NCI-H1048 (cell line): ENCODE measurements around the gene WDR86.

Source experiments
- DNase-seq: peaks from one replicate; lab custom pipeline; 2025; lab: John Stamatoyannopoulos, UW

The WDR86 gene

DNA sequence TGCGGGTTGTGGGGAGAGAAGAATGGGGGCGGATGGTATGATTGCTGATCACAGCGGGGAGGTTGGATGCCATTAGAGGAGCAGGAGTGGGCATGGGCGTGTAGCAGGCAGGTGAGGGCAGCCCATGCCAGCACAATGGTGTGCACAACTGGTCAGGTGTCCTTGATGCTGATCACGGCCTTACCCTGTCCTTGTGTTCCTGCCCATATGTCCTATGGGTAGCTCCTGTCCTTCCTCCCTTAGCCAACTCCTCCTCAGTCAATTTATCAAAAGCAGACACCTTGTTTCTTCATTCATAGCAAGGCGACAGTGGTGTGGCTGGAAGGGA, 30.7 kb downstream of the WDR86 start:
- DNase-seq: no peak

DNA sequence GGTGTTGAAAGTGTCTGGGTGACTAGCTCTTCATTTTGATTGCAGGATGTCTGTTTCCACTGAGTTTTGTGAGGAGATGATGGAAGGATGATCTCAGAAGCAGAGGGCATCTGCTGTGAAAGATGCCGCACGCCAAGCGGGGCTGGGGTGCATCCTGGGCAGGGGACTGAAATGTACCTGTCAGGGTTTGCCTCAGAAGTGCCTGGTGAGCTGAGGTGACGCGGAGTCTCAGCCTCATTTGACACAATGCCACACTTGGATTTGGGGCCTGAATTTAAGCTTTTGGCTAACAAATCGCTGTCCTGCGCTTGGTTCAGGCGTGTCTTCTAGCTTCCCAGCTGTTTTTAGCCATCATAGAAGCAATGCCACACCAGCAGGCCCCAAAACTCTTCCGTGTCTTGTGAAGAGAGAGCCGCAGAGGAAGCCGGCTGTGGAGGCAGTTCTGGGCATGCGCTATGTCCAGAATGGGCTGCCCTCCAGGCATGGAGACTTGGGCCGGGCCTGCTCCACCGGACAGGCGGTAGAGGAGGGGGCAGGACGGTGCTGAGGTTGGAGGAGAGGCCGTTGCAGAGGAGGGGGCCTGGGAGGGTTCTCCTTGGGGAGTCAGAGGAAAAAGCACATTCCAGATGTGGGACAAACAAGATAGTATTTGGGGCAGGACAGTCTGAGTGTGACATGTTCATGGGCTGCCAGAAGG, 31.2 kb downstream of the WDR86 start:
- DNase-seq: no peak

DNA sequence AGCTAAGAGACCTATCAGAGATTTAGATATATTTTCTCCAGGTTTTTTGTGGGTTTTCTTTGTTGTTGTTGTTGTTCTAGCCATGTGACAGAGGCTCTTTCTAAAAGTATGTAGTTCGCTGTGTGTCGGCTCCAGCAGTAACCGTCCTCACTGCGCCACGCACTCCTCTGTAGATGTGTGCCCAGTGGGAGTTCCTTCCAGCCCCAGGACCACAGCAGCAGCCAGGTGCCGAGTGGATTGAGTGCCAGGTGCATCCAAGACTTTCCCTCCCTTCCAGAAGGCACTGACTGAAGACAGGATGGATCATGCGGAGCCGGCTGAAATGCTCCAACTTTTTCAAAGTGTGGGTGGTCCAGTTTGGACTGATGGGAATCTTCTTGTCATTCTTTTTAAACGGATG, 31.8 kb downstream of the WDR86 start:
- DNase-seq: no peak

DNA sequence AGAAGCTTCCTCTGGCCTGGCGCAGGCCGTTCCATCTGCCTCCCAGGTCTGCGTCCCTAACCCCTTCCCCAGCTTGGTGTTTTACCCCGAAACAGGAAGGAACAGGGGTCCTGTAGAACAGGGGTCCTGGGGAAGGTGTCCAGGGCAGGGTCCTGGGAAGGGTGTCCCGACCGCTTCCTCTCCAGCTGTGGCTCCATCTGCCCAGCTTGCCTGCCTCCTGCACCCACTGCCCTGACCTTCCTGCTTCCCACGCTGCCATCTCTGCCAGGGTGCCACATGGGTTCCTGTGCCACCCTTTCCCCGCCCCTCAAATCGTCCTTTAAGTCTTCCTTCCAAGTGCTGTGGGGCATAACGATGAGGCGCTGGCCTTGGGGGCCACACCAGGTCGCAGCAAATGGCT, 32.4 kb downstream of the WDR86 start:
- no peak for DNase-seq

DNA sequence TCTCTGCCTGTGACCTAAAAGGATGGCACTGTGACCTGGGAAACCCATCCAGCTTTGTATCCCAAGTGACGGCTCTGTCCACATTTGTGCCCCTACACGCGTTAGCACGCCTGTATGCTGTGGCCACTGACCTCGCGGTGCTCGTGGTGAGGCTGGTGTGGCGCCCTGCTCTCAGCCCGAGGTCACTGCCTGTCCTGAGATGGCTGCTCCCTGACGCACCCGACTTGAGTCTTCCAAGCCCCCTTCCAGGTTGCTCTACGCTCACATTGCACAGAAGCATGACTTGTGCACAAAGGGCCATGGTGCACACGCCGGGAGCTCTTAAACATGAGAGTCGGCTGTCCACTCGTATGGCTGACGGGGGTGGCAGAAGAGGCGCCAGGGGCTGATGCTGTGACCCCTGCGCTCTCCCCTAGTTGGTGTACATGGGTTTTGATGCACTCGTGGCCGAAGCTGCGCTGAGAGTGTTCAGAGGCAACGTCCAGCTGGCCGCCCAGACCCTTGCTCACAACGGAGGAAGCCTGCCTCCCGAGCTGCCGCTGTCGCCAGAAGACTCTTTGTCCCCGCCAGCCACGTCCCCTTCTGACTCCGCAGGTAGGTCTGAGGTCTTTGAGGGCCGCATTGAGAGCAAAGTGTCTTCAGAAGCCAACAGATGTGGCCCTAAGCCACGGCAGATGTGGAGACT, 33.5 kb downstream of the WDR86 start:
- no peak for DNase-seq

DNA sequence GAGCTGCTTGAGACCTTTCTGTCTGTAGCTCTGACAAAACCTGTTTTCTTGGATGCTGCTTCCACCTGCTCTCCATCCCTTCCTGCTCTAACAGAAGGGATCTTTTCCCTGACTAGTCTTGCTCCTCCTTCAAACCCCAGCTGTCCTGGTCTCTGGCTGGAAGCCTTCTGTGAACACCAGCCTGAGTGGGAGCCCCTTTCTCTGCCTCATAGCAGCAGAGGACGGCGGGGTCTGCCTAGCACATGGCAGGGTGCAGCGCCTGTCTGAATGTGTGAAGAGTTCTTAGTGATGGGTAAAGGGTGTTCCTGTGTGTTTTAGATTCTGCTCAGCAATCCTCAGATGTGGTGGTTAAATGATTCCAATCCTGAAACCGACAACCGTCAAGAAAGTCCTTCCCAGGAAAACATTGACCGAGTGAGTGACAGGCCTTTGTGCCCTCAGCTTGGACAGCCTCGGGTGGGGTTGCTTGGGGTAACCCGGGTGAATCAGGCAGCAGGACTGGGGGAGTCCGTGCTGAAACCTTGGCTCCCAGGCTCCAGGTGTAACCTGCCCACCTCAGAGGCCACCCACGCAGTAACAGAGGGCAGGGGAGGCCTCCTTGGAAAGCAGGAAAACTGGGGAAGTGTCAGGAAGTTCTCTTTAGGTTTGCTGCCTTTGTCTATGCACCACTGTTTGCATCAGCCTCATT, 34.2 kb downstream of the WDR86 start:
- no peak for DNase-seq

DNA sequence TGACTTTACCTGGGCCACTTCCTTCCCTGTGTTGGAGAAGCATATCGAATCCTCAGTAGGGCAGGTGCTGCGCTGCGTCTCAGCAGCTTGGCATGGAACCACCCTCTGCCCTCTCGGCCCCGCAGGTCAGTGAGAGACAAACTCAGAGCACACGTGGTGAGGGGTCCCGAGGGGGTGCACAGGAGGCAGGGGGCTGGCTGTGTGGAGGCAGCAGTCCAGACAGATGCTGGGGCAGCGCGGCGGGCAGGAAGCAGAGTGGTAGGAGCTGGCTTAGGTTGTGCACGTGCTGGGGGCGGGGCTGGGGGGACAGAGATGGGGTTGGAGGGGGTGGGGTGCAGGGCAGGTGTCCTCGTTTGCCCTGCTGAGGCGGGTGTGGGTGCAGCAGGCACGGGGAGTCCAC, 35.1 kb downstream of the WDR86 start:
- no peak for DNase-seq

DNA sequence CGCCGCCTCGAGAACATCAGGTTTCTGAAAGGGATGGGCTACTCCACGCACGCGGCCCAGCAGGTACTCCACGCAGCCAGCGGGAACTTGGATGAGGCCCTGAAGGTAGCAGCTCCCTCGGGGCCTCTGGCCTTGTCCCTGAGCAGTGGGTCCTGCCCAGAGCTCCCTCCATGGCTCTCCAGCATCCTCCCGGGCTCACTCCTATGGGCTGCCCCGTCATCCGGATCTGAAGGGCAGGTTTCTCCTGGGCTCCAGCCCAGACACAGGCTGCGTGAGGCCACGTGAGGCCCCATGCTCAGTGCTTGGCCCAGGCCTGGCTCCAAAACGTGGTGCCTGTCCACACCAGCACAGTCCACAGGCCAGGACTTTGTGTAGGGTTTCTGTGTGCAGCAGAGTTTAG, 35.7 kb downstream of the WDR86 start:
- DNase-seq: no peak

DNA sequence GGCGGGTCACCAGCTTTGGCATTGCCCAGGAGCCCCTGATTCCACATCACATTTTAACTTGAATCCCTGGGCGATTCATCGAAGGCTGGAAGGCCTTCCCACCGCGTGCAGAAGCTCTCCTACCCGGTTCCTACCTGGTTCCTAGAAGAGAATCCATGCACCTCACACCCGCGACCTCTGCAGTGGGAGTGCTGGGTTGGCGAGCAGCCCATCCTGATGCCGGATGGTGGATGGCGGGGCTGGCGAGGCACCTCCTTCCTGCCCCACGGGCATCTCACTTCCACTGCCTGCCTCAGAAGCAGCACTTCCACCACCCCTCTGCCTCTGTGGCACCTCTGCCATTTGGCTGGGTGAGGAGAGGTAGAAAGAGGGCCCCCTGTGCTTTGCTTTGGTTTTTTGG, 36.2 kb downstream of the WDR86 start:
- no peak for DNase-seq

DNA sequence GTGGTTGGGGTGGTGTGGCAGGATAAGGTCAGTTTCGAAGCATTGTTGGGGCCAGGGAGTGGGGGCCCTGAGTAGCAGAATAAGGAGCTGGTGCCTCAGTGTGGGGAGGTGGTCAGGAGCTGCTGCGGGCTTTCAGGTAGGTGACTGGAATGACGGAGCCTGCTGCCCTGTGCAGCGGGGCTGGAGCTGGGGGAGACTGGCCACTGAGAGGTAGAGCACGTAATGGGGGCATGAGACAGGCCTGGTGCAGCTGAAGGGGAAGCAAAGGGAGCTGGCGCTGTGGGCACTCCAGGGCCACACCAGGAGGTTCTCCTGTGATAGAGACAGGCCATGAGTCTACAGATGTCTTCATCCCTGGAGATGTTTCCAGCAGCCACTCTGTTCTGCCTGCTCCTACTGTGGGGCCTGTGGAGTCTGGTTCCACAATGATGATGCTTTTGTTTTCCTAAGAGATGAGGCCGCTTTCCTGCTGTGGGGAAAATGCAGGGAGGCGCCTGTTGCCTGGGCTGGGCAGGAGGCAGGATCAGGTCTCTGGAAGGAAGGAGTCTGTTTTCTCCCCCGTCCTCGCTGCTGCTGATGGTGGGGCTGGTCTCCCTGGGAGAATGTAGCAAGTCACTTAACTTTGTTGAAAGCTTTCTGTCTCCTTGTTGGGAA, 37.1 kb downstream of the WDR86 start:
- no peak for DNase-seq

DNA sequence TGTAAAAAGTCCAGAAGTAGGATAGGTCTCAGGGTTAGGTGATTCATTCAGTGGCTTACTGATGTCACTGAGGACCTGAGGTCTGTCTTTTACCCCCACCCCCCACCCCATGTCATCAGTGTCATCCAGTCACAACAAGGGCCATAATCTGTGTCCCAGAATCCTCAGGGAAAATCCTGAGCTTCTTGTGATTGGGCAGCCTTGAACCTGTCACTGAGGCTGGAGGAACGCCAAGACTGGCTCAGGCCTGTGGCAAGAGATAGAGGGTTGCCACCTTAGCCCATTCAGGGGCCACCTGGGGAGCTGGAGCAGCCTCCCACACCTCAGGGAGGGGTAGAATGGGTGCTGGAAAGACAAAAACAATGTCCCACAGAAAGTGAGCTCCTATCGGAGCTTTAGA, 38.6 kb downstream of the WDR86 start:
- no peak for DNase-seq

DNA sequence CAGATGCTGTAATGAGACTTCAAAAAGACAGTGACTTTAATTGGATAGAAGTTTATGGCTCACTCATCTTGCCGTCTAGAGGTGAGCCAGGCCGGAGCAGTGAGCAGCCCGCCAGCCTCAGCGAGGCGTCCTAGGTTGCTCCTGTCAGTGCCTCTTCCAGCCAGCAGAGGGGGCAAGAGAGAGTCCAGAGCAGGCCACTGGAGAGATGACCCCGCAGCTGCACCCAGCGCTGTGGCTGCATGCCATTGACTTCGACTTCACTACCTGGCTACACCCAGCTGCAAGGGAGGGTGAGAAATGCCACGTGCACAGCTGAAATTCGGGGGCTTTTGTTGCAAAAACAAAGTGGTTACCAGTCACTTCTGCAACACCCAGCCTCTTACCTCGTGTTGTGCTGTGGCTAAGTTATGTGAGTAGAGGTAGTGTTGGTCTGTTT, 41.7 kb downstream of the WDR86 start:
- DNase-seq: peak; percentile 17

DNA sequence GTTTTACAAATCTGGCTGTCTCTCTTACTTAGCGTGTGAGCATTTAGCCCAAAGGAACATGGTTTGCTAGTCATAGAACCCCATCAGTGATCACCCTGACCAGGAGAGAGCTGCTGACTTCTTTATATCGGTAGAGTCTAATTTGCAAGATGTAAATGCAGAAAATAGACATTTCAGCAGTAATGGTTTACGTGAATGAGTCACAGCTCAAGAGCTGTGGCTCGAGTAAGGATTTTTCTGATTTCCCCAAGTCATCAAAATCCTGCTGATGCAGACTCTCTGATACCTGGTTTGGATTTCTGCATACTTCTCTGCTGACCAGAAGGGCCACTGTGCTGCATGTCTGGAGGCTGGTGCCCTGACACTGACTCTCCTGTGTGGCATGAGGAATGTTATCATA, 42.6 kb downstream of the WDR86 start:
- no peak for DNase-seq

DNA sequence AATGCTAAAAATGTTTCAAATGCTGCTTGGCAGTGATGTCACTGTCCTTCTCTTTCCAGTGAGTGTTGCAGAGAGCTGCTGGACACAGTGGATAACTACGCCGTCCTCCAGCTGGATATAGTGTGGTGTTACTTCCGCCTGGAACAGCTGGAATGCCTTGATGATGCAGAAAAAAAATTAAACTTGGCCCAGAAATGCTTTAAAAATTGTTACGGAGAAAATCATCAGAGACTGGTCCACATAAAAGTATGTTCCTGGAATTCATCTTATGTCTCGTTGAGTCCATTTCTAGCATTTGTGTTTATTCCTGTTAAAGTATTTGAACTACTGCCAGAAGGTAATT, 43.0 kb downstream of the WDR86 start:
- DNase-seq: no peak

DNA sequence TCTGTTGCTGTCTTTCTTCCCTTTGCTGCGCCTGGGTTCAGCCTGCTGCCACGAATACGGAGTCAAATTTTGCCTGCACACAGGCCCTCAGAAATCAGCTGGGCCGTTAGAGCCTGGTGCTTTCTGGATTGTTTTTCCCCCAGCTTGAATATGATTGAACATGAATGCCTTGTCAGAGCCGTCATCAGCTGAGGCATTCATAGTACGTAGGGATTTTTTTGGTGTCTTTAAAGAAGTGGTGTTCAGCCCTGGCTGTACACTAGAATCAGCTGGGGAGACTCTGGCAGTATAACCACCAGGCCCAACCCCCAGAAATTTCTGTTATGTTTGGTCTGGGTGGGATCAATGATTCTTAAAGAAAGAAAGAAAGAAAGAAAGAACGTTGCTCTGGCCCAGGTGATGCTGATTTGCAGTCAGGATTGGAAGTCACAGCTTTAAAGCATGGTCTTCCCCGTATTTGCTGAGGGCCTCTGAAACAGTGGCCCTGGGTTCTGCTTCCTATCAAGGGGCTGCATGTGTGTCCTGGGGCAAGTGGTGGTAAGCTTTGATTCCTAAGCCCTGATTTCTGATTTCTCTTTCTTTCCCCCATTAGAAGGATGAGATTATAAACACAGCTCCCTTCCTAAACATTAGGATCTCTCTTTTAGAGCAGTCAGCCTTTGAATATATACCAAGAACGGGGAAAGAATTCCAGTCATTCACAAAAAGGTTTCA, 43.5 kb downstream of the WDR86 start:
- no peak for DNase-seq

DNA sequence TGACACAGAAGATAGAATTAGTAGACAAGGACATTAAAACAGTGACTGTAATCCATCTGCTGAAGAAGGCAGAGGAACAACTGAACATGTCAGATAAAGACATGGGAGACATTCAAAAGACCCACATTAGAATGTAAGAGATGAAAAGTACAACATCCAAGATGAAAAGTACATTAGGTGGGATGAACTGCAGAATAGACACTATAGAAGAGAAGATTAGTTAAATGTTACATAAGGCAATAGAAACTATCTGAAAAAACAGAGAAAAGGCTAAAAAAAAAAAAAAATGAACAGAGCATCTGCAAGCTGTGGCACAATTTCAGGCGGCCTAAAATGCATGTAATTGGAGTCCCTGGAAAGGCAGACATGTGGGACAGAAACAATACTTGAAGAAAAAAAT, 46.7 kb downstream of the WDR86 start:
- DNase-seq: no peak

DNA sequence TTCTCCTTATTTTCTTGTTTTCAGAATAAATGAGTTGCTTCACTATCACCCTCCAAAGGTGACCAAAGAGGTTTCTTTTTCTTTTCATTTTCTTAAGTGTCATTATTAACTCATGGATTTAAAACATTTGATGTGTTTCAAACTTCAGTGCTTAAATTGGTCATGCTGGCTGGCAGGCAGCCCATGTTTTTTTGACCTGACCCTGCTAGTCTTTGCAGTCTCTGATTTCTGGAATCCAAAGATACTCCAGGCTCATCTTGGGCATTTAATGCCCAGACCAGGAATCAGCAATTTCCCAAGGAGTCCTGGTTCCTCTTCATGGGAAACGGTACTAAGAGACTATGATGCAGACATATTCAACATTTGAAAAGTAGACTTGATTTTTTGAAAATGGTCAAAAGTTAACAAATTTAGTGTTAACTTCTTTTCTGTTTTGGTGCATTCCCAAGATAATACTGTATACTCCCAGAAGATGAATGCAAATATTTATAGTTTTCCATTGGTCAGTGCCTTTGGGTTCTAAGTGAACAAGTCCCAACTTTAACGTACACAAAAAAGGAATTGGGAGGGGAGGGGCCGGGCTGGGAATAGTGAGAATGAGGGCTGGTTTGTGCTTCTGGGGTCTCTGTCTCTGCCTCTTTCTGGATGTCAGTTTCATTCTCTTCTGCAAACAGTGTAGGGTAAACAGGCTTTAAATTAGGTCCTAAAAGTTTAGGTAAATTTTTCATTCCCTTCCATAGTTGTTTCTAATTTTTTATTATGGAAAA, 48.5 kb downstream of the WDR86 start:
- no peak for DNase-seq

DNA sequence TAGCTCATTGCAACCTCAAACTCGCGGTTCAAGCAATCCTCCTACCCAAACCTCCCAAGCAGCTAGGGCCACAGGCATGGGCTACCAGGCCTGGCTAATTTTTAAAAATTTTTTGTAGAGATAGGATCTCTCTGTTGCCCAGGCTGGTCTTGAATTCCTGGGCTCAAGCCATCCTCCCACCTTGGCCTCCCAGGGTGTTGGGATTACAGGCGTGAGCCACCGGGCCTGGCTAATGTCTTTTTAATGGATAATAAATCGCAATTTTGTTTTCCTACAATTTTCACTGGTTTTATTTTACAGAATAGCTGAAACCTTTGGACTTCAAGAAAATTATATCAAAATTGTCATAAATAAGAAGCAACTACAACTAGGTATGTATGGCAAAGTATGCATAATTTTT, 57.3 kb downstream of the WDR86 start:
- no peak for DNase-seq

DNA sequence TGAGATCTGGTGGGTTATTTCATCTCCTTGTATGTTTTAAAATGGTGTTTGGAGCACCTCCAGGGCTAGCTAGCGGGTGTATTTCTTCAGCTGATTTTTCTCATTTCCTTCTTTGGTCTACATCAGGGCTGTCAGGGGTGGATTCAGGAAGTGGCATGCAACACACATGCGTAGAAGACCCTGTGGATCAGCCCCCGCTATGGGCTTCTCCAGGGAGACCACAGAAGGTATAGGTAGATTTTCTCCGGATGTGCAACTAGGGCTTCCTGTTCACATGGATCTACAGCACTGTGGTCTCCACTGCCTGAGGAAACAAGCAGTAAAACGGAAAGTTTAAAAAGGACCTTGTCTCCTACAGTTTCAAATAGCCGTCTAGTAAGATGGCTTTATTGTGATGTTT, 57.9 kb downstream of the WDR86 start:
- no peak for DNase-seq

DNA sequence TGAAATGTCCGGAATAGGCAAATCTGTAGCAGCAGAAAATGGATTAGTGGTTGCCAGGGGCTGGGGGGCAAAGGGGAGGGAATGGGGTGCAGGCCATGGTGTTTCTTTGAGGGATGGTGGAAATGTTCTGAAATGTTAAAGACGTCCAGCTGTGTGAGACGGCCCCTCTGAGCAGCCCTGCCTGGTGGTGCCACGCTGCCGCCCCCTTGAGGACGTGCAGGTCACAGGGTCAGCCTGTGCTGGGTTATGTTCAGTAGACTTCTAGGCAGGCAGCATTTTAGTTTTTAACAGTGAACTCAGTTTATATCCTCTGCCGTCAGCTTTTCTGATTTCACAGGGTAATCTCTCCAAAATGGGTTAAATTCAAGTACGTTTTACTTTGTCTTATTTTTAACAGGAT, 58.8 kb downstream of the WDR86 start:
- DNase-seq: no peak

DNA sequence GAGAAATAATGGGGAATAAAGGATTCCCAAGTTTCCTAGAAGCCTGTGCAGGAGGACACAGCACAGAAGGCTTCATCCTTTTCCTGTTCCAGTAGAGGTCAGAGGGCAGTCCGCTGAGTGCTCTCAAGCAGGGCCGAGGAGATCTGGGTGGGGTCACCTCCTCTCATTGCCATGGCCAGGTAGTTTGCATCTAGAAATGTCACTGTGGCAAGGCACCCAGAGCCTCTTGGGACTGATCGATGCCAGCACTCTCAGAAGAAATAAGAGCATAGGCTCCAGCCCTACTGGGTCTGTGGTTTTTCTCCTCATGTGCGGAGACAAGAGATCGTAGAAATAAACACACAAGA, 60.4 kb downstream of the WDR86 start:
- no peak for DNase-seq

DNA sequence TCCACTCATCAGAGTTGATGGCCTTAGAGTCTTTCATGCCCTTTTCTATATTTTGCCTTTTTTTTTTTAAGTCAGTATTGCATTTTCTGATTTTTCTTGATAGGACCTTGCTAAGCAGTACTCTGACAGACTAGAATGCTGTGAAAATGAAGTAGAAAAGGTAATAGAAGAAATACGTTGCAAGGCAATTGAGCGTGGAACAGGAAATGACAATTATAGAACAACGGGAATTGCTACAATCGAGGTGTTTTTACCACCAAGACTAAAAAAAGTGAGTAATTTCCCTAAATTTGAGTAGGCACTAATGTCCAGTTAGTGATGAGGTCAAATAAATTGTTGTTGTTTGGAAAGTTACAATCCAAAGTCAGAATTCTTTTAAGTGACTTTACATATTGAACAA, 60.9 kb downstream of the WDR86 start:
- no peak for DNase-seq
